ENCODE data around the gene GPR55.
"Not testable (repeated sequence)": the region's sequence is repeated elsewhere in the genome, so short reads cannot be mapped to it uniquely, and the experiment has no call there.

The GPR55 gene

DNA sequence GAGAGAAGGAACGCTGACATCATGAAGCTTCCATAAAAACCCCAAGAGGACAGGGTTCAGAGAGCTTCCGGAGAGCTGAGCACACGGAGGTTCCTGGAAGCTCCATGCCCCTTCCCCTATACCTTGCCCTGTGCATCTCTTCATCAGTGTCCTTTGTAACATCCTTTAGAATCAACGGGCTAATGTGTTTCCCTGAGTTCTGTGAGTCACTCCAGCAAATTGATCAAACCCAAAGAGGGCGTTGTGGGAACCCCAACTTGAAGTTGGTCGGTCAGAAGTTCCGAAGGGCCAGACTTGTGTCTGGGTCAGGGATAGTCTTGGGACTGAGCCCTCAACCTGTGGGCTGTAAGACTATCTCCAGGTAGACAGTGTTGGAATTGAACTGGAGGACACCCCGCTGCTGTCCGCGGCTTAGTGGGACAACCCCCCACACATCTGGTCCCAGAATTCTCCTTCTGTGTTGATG, 25.9 kb upstream of the GPR55 start:
- no peak for DNase-seq (ENCODE audit: low read depth, low spot score)

DNA sequence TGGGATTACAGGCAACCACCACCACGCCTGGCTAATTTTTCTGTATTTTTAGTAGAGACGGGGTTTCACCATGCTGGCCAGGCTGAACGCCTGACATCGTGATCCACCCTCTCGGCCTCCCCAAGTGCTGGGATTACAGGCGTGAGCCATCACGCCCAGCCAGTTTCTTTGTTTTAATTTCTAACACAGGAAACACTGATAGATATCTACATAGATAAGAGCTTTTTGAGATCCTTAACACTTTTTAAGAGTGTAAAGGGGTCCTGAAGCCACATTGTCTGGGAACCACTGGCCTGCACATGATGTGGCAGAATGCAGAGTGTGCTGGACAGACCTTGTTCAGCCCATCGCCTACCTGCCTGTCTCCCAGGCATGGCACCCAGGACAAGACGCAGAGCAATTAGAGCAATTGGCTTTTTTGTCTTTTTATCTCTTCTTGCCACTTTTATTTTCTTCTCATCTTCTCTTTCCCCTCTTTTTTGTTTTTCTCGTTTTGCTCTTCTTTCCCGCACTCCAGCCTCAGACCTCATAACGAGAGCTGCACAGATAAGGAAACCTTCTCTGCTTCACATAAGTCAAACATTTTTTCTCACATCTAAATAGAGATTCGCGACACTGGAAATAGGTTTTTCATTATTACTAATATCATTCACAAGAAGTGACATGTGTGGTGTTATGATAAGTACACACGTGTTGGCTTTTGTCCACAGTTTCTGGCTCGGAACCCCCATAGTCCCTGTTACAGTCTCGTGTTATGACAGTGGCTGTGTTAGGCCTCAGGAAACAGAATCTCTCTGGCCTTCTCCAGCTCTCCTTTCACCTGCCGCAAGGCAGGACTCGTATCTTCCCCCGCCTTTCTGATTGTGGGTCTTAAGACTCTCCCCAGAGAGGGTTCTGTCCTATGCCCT, 25.2 kb upstream of the GPR55 start:
- DNase-seq (ENCODE audit: low read depth, low spot score), result no peak

DNA sequence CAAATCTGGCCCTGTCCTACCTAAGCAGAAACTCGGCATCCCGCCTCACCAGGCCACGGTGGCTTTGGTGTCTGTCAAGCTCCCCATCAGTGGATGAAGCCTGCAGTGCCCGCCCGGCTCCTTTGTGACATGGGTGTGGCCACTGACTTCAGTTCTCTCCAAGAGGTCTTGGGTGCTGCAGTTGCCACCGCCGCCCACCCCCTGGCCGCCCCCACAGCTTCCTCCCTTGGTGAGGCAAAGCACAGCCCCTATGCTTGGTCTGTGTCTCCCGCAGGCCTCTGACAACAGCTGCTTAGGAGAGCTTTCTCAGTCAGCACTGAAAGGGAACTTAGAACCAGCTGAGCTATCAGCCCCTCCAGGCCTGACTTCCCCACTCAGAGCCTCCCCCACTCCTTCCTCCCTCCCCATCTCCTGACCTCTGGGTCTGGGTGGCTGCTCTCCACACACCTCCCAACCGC, 22.9 kb upstream of the GPR55 start:
- no peak for DNase-seq (ENCODE audit: low read depth, low spot score)

DNA sequence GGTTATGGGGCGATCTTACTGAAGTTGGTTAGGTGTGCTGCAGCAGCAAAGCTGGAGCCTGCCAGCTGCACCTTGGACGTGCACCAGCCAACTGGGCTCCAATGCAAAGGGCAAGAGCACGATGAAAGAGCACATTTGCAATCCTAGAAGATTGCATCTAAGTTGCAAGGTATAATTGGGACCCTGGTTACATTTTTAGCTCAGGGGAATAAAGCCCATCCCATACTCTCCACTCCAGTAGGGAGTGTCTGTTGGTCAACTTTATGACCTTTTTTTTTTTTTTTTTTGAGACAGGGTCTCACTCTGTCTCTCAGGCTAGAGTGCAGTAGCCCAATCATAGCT, 22.2 kb upstream of the GPR55 start:
- DNase-seq (ENCODE audit: low read depth, low spot score), result no peak

DNA sequence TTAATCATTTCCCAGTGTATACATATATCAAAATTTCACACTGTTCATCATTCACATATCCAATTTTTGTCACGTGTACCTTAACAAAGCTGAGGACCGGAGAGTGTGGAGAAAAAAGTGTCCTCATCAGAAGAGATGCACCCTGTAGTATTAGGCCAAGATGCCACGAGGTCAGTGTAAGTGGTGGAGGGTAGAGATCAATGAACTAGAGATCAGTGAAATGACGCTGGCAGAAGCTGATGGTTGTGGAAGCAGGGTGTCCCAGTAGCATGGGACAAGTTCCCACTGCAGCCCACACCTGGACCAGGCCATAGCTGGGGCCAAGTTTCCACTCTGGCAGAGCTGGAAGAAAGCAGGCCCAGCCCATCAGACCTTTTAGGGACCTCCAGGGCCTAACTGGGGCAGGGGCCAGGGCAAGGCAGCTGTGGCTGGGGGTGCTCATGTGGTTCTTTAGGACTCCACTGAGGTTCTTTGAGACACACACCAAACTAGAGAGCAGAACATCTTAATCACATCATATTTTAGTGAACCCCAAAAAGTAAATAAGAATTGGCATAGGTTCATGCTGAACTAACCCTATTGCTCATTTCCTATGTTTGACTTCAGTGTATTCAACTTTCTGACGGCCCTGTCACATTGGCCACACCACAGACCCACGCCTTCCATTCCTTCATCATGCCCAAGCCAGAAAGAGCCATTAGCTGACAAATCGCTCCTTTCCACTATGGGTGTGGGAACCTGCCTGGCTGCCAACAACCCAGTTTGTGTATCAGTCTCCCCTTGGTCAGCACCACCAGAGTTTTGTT, 21.6 kb upstream of the GPR55 start:
- DNase-seq (ENCODE audit: low read depth, low spot score), result no peak

DNA sequence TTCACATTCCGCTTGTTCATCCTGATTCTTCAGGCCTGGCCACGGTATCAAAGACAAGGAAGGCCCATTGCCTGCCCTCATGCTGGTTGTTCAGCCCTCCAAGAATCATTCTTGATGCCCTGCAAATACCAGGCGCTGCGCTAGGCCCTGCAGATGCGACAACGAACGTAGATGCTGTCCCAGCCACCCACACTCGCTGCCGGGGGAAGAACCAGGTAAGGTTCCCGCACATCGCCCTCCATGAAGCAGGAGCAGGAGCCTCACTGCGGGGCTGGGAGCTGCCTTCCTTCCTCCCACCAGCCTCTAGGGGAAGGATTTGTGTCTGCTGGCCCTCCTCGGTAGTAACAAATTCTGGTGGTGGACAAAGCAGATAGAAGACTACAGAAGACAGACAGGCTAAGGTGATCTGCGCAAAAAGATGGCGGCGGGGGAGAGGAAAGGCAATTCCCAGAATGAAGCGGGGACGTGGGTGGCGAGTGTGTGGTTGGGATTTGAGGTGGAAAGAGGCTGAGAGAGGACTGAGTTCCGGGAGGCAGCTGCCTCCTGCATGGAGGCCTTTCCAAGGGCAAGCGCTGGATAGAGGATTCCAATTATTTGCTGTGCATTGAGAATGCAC, 19.8 kb upstream of the GPR55 start:
- no peak for DNase-seq (ENCODE audit: low read depth, low spot score)

DNA sequence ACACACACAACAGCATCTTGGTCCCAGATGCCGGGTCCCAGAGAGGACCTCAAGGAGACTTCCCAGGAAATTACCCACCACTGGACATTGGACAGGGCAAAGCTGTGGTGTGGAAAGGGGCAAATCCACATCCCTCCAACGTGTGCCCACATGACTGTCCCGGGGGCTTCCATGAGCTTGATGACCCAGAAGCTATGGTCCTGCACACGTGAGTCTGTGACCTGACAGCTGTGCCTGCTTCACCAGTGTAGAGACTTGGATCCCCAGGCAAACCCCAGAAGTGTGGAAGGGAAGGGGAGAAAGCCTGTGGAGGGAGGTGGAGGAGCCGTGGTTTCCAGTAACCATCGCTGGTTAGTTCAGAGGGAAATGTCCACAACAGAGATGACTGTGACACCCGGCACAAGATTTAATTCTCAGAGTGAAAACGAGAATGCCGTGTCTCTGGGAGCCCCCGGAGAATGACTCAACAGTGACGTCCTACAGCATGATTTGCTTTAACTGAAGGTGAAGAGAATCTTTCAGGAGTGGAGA, 19.1 kb upstream of the GPR55 start:
- no peak for DNase-seq (ENCODE audit: low read depth, low spot score)

DNA sequence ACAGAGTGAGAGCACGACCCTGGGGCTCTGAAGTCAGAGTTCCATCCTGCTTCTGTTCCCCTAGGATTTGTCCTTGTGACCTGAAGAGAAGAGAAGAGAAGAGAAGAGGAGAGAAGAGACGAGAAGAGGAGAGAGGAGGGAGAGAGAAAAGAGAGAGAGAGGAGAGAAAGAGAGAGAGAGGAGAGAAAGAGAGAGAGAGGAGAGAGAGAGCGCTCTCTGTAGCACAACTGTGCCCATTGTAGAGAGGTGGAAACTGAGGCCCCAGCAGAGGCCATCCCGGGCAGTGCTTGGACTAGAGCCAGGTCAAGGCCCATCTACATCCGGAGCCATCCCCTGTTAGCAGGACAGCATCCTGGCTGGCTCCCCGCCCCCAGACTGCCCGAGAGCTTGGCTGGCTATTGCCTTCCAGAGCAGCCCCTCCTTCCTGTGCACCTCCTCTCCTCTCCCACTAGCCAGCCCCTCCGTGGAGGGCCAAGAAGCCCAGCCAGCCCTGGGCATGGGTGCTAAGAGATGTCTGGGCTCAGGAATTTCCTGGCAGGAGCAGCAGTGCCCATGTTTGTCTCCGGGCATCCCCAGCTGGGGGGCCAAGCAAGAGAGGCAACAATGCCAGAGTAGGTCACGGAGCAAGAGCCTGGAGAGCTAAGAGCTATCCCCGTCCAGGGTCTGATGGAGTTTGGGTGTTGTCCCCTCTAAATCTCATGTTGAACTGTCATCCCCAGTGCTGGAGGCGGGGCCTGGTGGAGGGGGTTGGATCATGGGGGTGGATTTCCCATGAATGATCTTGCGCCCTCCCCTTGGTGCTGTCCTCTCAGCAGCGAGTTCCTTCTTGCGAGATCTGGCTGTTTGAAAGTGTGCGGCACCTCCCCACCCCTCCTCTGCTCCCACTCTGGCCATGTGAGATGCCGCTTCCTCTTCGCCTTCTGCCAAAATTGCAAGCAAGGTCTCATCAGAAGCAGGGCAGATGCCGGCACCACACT, 18.2 kb upstream of the GPR55 start:
- DNase-seq (ENCODE audit: low read depth, low spot score), result no peak

DNA sequence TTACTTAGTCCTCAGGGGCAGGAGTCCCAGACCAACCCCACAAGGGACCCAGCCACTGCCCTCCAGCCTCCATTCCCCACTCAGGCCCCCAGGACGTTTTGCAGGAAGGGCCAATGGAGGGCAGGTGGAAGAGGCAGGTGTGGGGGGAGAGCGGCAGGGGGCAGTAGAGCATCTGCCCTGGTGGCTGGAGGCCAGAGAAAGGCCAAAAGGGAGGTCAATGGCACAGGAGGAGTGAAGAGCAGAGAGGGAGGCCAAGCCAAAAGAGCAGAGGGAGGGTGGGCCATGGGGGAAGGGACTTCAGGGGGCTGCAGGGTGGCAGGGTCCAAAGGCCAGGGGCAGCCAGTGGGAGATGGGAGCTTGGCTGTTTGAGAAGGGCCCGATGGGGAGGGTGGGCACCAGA, 17.3 kb upstream of the GPR55 start:
- DNase-seq (ENCODE audit: low read depth, low spot score), result no peak

DNA sequence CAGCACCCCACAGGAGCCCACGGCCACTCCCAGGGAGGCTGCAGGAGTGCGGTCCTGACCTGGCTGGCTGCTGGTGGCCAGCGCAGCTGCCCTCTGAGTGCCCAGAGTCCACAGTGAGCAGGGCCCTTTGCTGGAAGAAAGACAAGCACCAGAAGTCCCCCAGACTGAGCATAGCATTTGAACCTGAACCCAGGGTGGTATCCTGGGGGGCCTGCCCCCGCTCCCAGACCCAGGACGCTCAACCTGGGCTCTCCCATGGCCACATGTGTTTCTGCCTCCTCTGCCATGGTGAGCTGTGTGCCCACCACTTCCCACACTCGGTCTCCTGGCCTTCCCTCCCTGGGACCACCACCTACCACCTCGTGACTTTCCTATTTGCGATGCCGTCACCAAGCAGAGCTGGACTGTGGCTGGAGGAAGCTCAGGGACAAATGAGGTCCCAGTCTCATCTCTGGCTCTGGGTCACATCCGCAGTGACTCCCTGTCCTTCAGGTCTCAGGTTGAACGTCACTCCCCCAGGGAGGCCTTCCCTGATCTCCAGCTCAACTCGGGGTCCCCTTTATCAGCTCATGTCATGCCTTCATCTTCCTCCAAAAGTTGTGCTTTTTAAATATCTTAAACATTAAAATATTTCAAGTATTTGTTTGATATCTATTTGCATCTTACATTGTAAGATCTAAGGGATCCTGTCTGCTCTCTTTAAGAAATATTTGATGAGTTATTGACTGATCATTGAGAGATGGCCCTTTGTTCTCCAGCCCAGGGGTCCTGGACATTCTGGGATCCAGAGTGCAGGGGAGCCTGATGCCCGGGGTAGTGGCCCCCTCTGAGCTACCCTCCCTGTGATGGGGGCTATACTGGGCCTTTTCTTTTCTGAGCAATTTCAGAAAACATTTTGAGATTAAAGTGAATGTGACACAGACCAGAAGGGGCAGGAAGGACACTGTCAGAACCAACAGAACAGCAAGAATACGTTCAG, 16.4 kb upstream of the GPR55 start:
- DNase-seq (ENCODE audit: low read depth, low spot score), result no peak

DNA sequence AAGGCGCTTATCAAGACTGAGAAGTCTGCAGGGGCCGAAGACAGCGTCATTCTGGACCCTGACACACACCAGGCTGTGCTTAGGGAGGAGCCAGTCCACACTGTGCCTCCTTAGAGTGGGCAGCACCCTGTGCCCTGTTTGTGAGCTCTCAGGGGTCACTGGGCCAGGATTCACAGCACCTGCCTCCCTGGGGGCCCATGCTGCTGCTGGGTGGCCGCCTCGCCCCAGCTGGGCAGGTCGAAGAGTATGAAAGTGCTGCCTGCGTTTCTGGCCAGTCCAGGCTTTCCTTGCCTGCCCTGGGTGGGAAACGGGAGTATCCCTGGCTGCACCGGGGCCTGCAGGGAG, 15.4 kb upstream of the GPR55 start:
- DNase-seq (ENCODE audit: low read depth, low spot score), result no peak

DNA sequence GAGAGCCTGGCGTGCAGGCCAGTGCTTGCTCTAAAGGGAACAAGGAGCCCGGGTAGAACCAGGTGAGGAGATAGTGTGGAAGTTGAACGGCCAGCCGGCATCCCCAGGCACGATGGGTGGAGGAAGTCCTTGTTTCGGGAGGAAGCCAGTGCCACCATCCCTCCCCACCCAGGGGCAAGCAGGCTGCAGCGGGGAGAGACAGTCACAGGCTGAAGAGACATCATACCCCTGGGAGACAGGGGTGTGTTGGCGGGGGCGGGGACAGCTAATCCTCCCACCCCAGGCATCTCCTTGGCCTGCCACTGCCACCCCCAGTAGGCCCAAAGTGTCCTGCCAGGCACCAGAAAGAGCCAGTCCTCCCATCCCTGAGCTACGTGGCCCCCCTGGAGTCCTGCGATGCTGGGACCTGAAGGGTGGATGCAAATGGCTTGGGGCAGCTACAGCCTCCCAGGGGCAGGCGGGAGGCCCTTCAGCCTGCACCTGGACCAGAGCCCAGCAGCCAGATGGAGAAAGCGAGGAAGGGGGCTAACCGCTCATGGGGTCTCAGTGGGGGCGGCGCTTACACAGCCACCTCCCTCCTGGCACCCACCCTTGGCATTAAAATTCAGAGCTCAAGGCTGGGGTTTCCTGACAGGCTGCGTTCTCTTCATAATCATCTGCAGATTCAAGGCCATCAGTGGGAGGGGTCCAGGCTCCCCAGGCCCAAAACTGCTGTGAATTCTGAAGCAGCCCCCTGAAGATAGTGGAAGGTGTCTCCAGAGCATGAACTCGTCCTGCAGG, 14.8 kb upstream of the GPR55 start:
- no peak for DNase-seq (ENCODE audit: low read depth, low spot score)

DNA sequence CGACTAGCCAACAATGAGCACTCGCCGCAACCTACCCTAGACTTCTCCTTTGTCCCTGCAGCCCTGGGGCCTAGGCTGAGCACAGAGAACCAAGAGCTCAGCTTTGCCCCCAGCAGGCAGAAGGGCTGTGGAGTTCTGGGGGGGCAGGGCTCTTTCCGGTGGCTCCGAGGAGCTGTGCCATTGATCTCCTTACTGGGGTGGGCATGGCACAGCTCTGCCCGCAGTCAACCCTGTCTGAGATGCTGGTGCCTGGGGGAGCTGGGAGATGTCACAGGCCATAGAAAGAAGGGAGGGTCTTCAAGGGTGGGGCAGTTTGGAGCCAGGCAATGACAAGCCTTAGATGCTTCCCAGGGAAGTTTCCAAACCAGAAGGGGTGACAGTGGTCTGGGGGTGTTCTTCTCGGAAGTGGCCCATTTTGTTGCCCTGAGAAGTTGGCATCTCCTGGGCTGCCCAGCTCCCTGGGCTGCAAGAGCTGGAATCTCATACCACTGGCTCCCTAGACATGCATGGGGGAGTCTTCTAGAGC, 14.1 kb upstream of the GPR55 start:
- no peak for DNase-seq (ENCODE audit: low read depth, low spot score)

DNA sequence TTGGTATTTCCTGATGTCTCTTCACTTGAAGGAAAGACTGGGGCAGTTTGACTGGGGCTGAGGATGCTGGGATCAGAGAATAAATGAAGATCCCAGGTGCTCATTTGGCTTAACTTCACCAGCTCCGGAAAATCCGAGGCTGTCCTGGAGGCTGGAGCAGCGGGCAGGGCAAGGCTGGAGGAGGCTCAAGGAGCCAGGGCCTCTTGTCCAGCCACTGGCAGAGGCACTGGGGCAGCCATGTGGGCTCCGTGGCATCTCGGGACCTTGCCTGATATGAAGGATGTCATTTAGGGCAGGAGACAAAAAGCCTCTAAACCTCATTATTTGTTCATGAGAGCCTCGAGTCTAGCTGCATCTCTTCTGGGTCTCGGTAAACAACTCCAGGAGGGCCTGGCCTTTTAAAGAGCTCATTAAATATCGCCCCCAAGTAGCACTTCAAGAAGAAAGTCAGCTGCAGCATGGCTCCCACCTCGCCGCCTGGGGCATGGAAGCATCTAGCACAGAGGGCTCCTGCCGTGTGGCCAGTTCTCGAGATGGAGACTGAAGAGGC, 13.5 kb upstream of the GPR55 start:
- DNase-seq (ENCODE audit: low read depth, low spot score), result no peak

DNA sequence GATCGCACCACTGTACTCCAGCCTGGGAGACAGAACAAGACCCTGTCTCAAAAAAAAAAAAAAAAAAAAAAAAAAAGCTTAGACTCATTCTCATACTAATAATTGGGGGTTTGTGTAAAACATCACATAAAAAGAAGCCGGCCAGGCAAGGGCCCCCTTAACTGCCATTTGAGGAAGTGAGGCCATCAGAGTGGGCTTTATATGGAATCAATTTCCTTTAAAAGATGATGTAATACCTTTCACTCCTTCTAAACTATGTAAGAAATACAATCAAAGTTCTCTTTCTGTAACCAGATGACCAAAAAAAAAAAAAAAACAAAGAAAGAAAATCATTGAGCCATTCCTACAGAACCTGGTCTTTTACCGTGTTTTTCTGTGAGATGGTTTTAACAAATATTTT, 13.1 kb upstream of the GPR55 start:
- no peak for DNase-seq (ENCODE audit: low read depth, low spot score)

DNA sequence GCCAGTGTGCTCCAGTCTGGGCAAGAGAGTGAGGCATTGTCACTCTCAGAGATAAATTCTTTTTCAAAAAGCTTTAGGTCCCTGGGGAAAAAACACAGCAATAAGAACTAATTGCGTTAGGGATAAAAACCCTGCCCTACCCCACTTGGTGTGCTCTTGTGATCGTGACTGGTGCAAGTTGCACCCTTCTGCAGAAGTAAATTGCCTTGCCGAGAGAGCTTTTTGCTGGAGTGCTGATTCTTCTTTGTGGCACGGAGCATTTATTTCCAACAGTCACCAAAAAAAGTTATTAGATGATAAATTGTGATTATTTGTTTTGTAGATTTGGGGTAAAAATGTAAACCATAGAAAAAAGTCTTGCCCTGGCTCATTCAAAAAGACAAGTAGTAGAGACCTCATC, 12.3 kb upstream of the GPR55 start:
- DNase-seq (ENCODE audit: low read depth, low spot score), result no peak

DNA sequence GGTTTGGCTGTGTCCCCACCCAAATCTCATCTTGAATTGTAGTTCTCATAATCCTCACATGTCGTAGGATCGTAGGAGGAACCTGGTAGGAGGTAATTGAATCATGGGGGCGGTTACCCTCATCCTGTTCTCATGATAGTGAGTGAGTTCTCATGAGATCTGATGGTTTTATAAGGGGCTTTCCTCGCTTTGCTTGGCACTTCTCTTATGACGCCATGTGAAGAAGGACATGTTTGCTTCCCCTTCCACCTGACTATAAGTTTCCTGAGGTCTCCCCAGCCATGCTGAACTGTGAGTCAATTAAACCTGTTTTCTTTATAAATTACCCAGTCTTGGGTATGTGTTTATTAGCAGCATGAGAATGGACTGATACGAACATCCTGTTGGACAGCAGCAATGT, 11.2 kb upstream of the GPR55 start:
- DNase-seq (ENCODE audit: low read depth, low spot score), result not testable (repeated sequence)

DNA sequence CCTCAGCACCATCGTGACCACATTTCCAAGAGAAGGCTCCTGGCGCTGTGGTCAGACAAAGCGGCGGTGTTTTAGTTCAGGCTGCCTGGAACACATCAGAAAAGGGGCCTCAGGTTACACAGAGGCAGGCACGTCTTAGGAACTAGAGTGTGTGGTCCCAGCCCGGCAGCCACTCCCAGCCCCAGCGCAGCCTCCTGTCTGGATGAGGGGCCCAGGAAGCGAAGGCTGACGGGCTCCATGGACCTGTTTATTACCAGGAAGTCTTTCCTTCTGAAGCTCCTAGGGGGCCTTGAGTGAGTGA, 10.0 kb upstream of the GPR55 start:
- no peak for DNase-seq (ENCODE audit: low read depth, low spot score)

All from iPS DF 19.7 (cell line).